AG04450 (cell line): Measurements from ENCODE around the gene OBSCN. TPM values are rescaled to one million over a fixed set of nuclear protein-coding genes. Genes with fewer than 3 reads are reported as not detected.

Experiments used
- CTCF ChIA-PET: fragments of 300-600, 350-600 bp; formaldehyde crosslinking; extraction: SDS; loops from one replicate; lab custom pipeline; 2022; ENCODE audit warnings: antibody characterized with exemption, inconsistent platforms; lab: Charles Lee
- POLR2A ChIA-PET: fragments of 350-600 bp; formaldehyde crosslinking; extraction: SDS; loops from one replicate; lab custom pipeline; 2021; ENCODE audit warnings: antibody characterized with exemption, inconsistent platforms; lab: Yijun Ruan, JAX
- DNase-seq: peaks from one replicate; pipeline ENCODE4 v3.0.0-alpha.2; 2011; ENCODE audit warnings: low read depth, low spot score
- H3K27ac ChIP-seq: one replicate; pipeline ENCODE4 v1.5.1; 2012; ENCODE audit warnings: low read depth, low read length, control low read depth
- H3K27me3 ChIP-seq: one replicate; pipeline ENCODE4 v1.6.0; 2012; ENCODE audit warnings: low read length; ENCODE audit not compliant: control insufficient read depth, insufficient read depth
- H3K4me3 ChIP-seq: 2 replicates; pipeline ENCODE4 v1.5.1; 2011; ENCODE audit warnings: mild to moderate bottlenecking, low read depth, low read length, control low read depth
- H3K9me3 ChIP-seq: 2 replicates; pipeline ENCODE4 v1.5.1; 2012; ENCODE audit warnings: low read length; ENCODE audit not compliant: control insufficient read depth, insufficient read depth
- CTCF ChIP-seq: IDR thresholded peaks from 2 replicates; pipeline ENCODE4 v1.5.1; 2011; ENCODE audit warnings: low read depth, low read length, control low read depth, inconsistent platforms
- polyA plus RNA-seq: library from polyadenylated mRNA; depleted of rRNA; stranded (reverse); fragments of >200 nt; gene quantifications from 2 replicates; pipeline ENCODE4 v1.2.3, GENCODE V29; 2011

The OBSCN gene
- polyA plus RNA-seq, 1 experiment, result 3.9 TPM

GRCh38 chr1:228175316-228176023 lies 32.4 kb upstream of the OBSCN start:
- CTCF ChIA-PET, result interaction anchor here (0.7 kb wide), 1 partner anchor 9 kb away, joined by 3 read pairs; no protein-coding TSS in a partner anchor
- no peak for TF ChIP-seq CTCF

DNA sequence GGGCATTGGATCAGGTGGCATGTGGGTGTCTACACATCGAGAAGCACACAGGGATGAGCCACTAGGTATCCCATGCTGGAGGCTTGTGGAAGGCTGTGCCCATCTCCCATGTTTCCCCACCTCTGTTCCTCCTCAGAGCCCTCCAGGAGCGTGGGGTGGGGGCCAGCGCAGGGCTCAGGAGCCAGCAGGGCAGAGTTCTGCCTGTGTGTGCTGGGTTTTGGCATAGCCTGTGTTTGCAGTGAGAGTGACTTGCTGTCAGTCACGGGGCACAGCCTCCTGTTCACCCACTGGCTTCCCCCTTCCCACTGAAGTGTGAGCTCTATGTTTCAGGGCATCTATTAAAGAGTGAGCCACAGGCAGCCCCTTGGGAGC lies 31.8 kb upstream of the OBSCN start:
- ChIA-PET CTCF (interaction anchor here (0.7 kb wide), 1 partner anchor 9 kb away, joined by 3 read pairs; no protein-coding TSS in a partner anchor), POLR2A (no interaction called here)
- Histone ChIP-seq H3K27ac (no peak overlapping the region), H3K4me3 (no peak overlapping the region), H3K9me3 (peaks cover 16% of the 10 kb centered on the region), H3K27me3 (no peaks in the 10 kb centered on the region)
- no peak for TF ChIP-seq CTCF
- DNase-seq, result no peak

More at GRCh38 chr1:228175316-228176023, 32.4 kb upstream of the OBSCN start:
- Histone ChIP-seq H3K27ac (no peak overlapping the region), H3K27me3 (no peaks in the 10 kb centered on the region), H3K4me3 (no peak overlapping the region), H3K9me3 (peaks cover 14% of the 10 kb centered on the region)
- DNase-seq, result no peak
- POLR2A ChIA-PET, result interaction anchor here (1.5 kb wide), 1 partner anchor 10 kb away, joined by 4 read pairs; the partner anchor contains the start of gene IBA57

DNA sequence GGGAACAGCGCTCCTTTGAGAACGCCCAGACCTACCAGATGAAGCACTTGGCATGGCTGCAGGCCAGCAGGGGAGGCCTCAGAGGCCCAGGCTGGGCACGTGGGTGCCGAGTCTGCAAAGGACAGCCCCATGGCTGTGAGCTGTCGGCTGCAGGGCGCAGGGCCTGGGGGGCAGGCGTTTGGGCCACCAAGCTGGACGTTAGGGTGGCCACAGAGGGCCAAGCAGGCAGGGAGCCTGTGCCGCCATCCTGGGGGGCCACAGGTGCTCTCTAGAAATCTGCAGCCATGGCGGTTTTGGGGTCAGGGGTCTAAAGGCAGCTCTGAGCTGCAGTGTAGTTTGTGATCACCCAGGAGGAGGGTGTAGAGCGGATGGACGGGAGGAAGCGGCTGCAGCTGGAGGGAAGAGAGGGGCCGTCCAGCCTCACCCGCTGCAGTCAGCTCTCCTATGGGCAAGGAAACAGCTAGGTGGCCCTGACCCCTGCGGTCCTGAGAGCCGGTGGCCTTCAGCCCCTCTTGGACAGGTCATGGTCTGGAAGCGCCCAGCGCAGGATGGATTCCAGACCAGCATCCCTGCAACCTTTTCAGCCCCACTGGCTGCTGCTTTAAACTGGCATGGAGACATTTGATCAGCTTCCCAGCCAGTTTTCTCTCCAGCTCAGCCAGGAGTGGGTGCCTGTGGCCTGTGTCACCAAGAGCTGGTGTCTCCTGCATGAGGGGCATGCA lies 31.2 kb upstream of the OBSCN start:
- TF ChIP-seq CTCF, result no peak
- no peak for DNase-seq
- POLR2A ChIA-PET, result interaction anchor here (0.6 to 1.1 kb wide), 3 partner anchors 12 to 100 kb away, joined by 3 to 6 read pairs (median 5); no protein-coding TSS in a partner anchor

GRCh38 chr1:228177183-228177475 lies 30.7 kb upstream of the OBSCN start:
- Histone ChIP-seq H3K27ac (no peak overlapping the region), H3K9me3 (peaks cover 18% of the 10 kb centered on the region), H3K27me3 (no peaks in the 10 kb centered on the region), H3K4me3 (no peak overlapping the region)
- ChIA-PET CTCF (interaction anchor here (1.3 kb wide), 1 partner anchor 12 kb away, joined by 8 read pairs; the partner anchor contains the start of gene IBA57), POLR2A (interaction anchor here (0.6 to 1.1 kb wide), 4 partner anchors 12 to 281 kb away, joined by 3 to 6 read pairs (median 4); a partner anchor contains a TSS)
- no peak for DNase-seq
- no peak for TF ChIP-seq CTCF

More for the DNA sequence above, 31.2 kb upstream of the OBSCN start:
- Histone ChIP-seq H3K9me3 (peaks cover 18% of the 10 kb centered on the region), H3K27ac (no peak overlapping the region), H3K4me3 (no peak overlapping the region), H3K27me3 (no peaks in the 10 kb centered on the region)
- CTCF ChIA-PET, result interaction anchor here (0.7 to 1.3 kb wide), 2 partner anchors 10 to 11 kb away, joined by 3 to 8 read pairs; partner anchors contain the start of gene IBA57
